AG04449 (cell line): ENCODE results near the gene PXDN.
"Not testable (repeated sequence)": the region's sequence is repeated elsewhere in the genome, so short reads cannot be mapped to it uniquely, and the experiment has no call there.

Experiments used
- CTCF ChIA-PET: fragments of 350-600 bp; formaldehyde crosslinking; extraction: SDS; loops from one replicate; lab custom pipeline; 2021; ENCODE audit warnings: antibody characterized with exemption; lab: Yijun Ruan, JAX
- POLR2A ChIA-PET: fragments of 400-600, 350-600 bp; formaldehyde crosslinking; extraction: SDS; loops from one replicate; lab custom pipeline; 2020; ENCODE audit warnings: antibody characterized with exemption, inconsistent platforms; lab: Yijun Ruan, JAX
- DNase-seq: peaks from one replicate; pipeline ENCODE4 v3.0.0-alpha.2; 2010; ENCODE audit warnings: low read depth, low spot score
- H3K4me3 ChIP-seq: 2 replicates; pipeline ENCODE4 v1.5.1; 2011; ENCODE audit warnings: low read depth, mild to moderate bottlenecking, control low read depth, low read length
- TF ChIP-seq, protein P1 (sequence below): IDR thresholded peaks from one replicate; pipeline ENCODE4 v1.5.1; 2011; ENCODE audit warnings: mild to moderate bottlenecking, moderate library complexity, low read length, control low read depth, inconsistent platforms; ENCODE audit not compliant: insufficient read depth; ENCODE audit errors: missing control alignments

Gene PXDN

DNA sequence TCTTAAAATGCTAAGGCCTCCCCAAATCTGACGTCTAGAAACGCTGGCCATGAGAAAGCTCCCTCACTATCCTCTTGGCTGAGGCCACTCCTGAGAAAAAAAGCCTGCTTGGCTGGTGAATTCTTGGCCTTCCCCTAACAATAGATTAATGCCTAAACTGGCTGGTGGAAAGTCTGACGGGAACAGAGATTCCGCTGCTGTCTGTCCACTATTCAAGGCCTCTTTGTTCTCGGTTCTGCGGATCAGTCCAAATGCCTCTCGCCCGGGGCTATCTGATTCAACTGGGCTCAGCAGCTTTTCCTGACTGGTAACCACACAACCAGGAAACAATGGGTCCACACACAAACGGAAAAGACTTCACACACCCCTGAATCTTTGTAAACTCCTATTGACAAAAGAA, 27.2 kb downstream of the PXDN start:
- no peak overlapping the region for H3K4me3 ChIP-seq
- ChIA-PET CTCF (interaction anchor here (1.3 to 1.5 kb wide), 2 partner anchors 41 to 101 kb away, joined by 3 to 5 read pairs; no protein-coding TSS in a partner anchor), POLR2A (no interaction called here)
- TF ChIP-seq, protein P1, sequence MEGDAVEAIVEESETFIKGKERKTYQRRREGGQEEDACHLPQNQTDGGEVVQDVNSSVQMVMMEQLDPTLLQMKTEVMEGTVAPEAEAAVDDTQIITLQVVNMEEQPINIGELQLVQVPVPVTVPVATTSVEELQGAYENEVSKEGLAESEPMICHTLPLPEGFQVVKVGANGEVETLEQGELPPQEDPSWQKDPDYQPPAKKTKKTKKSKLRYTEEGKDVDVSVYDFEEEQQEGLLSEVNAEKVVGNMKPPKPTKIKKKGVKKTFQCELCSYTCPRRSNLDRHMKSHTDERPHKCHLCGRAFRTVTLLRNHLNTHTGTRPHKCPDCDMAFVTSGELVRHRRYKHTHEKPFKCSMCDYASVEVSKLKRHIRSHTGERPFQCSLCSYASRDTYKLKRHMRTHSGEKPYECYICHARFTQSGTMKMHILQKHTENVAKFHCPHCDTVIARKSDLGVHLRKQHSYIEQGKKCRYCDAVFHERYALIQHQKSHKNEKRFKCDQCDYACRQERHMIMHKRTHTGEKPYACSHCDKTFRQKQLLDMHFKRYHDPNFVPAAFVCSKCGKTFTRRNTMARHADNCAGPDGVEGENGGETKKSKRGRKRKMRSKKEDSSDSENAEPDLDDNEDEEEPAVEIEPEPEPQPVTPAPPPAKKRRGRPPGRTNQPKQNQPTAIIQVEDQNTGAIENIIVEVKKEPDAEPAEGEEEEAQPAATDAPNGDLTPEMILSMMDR: no peak
- no peak for DNase-seq

DNA sequence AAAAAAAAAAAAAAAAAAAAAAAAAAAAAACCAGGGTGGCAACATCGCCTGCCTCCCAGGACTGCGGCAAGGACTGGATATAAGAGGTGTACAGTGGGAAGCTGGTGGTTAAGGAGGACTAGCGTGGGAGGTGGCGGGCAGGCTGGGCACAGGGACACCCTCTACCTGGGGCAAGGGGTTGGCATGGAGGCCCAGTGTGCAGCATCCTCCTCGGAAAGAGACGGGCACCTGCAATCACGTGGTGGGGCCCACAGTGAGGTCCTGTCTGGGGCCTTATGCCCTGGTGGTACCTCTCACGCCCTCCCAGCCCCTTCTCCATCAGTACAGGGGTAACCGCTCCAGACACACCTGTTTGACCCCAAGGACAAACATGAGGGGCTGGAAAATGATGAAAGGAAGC, 27.9 kb downstream of the PXDN start:
- CTCF ChIA-PET: no interaction called here
- TF ChIP-seq, protein P1: no peak
- POLR2A ChIA-PET: no interaction called here
- no peak overlapping the region for H3K4me3 ChIP-seq
- DNase-seq: no peak

DNA sequence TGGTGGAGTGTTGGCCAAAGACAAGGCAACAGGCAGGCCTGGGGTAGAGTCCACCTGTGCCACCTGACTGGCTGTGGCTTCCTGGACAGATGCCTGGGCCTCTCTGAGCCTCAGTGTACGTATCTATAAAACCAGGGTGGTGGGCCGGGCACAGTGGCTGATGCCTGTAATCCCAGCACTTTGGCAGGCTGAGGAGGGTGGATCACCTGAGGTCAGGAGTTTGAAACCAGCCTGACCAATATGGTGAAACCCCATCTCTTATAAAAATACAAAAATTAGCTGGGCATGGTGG, 28.4 kb downstream of the PXDN start:
- DNase-seq, POLR2A ChIA-PET, H3K4me3 ChIP-seq: not testable (repeated sequence)
- CTCF ChIA-PET: interaction anchor here (0.8 kb wide), 1 partner anchor 35 kb away, joined by 3 read pairs; no protein-coding TSS in a partner anchor

DNA sequence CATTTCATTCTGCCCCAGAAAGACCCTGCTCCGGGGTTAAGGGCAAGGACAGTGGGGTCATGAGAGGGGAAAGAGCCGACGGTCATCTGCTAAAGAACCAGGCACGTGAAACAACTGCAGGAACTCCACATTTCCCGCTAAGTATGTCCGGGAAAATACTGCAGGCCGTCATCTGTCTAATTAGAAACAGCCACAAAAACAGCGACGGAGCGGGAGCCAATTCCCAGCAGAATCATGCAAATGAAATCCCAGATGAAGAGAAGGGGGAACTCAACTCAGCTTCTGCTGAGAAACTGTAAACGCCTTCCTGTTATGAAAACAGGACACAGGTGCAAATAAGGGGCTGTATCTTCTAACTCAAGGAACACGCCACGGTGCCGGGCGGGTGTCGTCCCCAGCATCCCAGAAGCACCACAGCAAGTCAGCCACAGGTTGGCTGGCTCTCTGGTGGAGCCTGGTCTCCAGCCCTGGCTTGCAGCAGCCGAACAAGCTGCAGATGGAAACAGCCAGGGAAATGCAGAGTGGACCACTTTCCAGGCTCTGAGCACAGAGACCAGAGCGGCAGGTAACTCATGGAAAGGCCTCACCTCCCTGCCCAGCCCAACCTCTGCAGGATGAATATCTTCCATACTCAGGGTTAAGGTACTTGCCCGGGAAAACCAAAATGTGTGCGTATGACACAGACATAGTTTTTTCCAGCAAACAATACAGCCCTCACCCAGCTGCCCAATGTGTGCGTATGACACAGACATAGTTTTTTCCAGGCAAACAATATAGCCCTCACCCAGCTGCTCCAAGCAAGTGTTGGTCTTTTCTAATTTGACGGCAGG, 28.9 kb downstream of the PXDN start:
- ChIA-PET POLR2A (no interaction called here), CTCF (interaction anchor here (0.8 kb wide), 1 partner anchor 35 kb away, joined by 3 read pairs; no protein-coding TSS in a partner anchor)
- no peak overlapping the region for H3K4me3 ChIP-seq
- TF ChIP-seq, protein P1: no peak
- no peak for DNase-seq

DNA sequence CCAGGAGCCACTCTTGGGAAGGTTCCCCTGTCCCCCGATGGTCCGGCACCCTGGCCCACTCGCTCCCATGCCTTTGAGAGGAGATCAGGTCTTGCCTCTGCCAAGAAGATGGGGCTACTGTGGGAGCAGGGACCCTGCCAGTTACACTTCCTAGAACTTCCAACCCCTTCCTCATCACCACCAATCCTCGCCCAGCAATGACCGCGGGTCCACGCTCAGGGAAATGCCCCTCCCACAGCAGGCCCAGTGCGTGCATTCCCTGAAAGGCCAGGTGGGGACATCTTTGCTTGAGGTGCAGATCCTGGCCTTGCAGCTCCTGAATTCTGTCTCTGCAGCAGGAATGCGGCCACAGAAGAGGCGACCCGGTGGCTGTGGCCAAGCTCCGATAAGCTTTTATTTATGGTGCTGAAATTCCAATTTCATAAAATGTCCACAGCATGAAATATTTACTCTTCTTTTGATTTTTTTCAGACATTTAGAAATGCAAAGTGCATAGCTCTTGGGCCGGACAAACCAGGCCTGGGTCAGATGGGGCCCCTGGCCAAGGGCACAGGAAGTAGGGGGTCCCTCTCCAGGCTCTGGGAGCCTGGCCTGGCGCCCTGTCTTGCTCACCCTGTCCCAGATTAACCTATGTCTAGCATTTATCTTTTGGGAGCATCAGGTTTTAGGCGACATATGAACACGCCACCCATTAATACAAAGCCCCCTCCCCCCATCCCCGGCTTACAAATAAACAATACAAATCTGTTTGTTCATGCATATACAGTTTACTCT, 29.8 kb downstream of the PXDN start:
- H3K4me3 ChIP-seq: no peak overlapping the region
- ChIA-PET POLR2A (interaction anchor here (0.7 kb wide), 1 partner anchor 16 kb away, joined by 3 read pairs; no protein-coding TSS in a partner anchor), CTCF (no interaction called here)
- DNase-seq: no peak
- TF ChIP-seq, protein P1: no peak

DNA sequence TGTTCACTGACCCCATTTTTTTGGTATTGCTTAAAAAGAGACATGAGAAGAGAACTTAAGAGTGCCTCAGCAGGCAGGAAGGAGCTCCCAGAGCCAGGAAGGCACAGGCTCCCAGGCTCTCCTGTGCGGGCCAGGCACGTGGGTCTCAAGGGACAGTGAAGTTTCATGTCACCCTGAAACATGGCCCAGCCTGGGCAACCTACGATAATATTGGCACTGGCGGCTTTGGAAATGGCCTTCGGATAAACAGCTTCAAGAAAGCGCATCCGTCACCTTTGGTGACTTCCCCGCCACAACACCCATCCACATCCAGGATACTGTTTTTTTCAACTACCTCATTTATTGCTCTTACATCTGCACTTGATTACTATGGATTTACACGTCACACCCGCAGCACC, 30.5 kb downstream of the PXDN start:
- TF ChIP-seq, protein P1: no peak
- POLR2A ChIA-PET: interaction anchor here (0.7 kb wide), 1 partner anchor 16 kb away, joined by 3 read pairs; no protein-coding TSS in a partner anchor
- CTCF ChIA-PET: no interaction called here
- no peak for DNase-seq
- no peak overlapping the region for H3K4me3 ChIP-seq
